Left ventricle myocardium inferior (tissue), 1 donor: ENCODE results near the gene RSRC1. TPM values are rescaled to one million over a fixed set of nuclear protein-coding genes. Genes with fewer than 3 reads are reported as not detected.

ENCODE experiments used
- DNase-seq: peaks from one replicate; pipeline ENCODE4 v3.0.0-alpha.2; 2020
- H3K27ac ChIP-seq: fragments of 200-600 bp; replicated peaks from 2 replicates; pipeline ENCODE4 v1.8.0; 2021
- H3K27me3 ChIP-seq: fragments of 200-600 bp; 2 replicates; pipeline ENCODE4 v1.8.0; 2021; ENCODE audit warnings: low read depth
- H3K36me3 ChIP-seq: fragments of 200-600 bp; 2 replicates; pipeline ENCODE4 v1.8.0; 2021
- H3K4me1 ChIP-seq: fragments of 200-600 bp; 2 replicates; pipeline ENCODE4 v1.8.0; 2021
- H3K4me3 ChIP-seq: fragments of 200-600 bp; 2 replicates; pipeline ENCODE4 v1.8.0; 2021; ENCODE audit warnings: mild to moderate bottlenecking, moderate library complexity
- H3K9me3 ChIP-seq: fragments of 200-600 bp; replicated peaks from 2 replicates; pipeline ENCODE4 v1.8.0; 2021
- CTCF ChIP-seq: fragments of 200-600 bp; IDR thresholded peaks from 2 replicates; pipeline ENCODE4 v1.8.0; 2021; ENCODE audit warnings: antibody characterized with exemption, mild to moderate bottlenecking, borderline replicate concordance
- intact Hi-C: fragments of 100-400 bp; cut with micrococcal nuclease; formaldehyde crosslinking; loops from one replicate; pipeline ENCODE4 v1.11.0; 2022
- total RNA-seq: library from RNA; stranded (reverse); fragmentation: NEBNext Ultra II Directional; extraction: Animal tissue kit (Norgen Biotek cat#: 25700); gene quantifications from one replicate; pipeline ENCODE4 v1.2.1, GENCODE V29; 2021
- donor health status: DM: no; HTN: yes; CAD: no; lungs with severe emphysema.

Gene RSRC1
- total RNA-seq, 1 donor from 2014 or later, result 19.1 TPM

- TF ChIP-seq CTCF, result no peak
- no peaks in the 10 kb centered on the region for H3K27me3 ChIP-seq
- no peak overlapping the region for H3K4me3 ChIP-seq
- H3K4me1 ChIP-seq, result peaks cover 4% of the 10 kb centered on the region
- intact Hi-C loops, result loop anchor here (5.0 kb wide), 1 partner anchor 929 kb away; no protein-coding TSS in a partner anchor
- no peak overlapping the region for H3K27ac ChIP-seq
- DNase-seq, result no peak
- H3K36me3 ChIP-seq, result no peaks in the 10 kb centered on the region
- no peaks in the 10 kb centered on the region for H3K9me3 ChIP-seq
Observed at GRCh38 chr3:158166223-158166622, 56.3 kb downstream of the RSRC1 start.

GRCh38 chr3:158167737-158168557 lies 58.1 kb downstream of the RSRC1 start:
- H3K9me3 ChIP-seq, result no peaks in the 10 kb centered on the region
- no peaks in the 10 kb centered on the region for H3K36me3 ChIP-seq
- intact Hi-C loops, result loop anchor here (5.0 kb wide), 1 partner anchor 931 kb away; no protein-coding TSS in a partner anchor
- H3K4me1 ChIP-seq, result peaks cover 4% of the 10 kb centered on the region
- no peak for DNase-seq
- TF ChIP-seq CTCF, result no peak
- H3K27me3 ChIP-seq, result no peaks in the 10 kb centered on the region
- no peak overlapping the region for H3K27ac ChIP-seq
- no peak overlapping the region for H3K4me3 ChIP-seq

GRCh38 chr3:158169091-158169491 lies 59.2 kb downstream of the RSRC1 start:
- no peak for TF ChIP-seq CTCF
- Histone ChIP-seq H3K27ac (no peak overlapping the region), H3K27me3 (no peaks in the 10 kb centered on the region), H3K4me3 (no peak overlapping the region), H3K9me3 (no peaks in the 10 kb centered on the region), H3K4me1 (peaks cover 4% of the 10 kb centered on the region), H3K36me3 (no peaks in the 10 kb centered on the region)
- no peak for DNase-seq
- intact Hi-C loops, result loop anchor here (5.0 kb wide), 1 partner anchor 932 kb away; no protein-coding TSS in a partner anchor

- H3K4me1 ChIP-seq, result no peaks in the 10 kb centered on the region
- no peaks in the 10 kb centered on the region for H3K27me3 ChIP-seq
- no peak for TF ChIP-seq CTCF
- H3K27ac ChIP-seq, result no peak overlapping the region
- no peaks in the 10 kb centered on the region for H3K36me3 ChIP-seq
- intact Hi-C loops, result no loop called here
- peaks cover under 1% of the 10 kb centered on the region for H3K9me3 ChIP-seq
- DNase-seq, result no peak
- H3K4me3 ChIP-seq, result no peak overlapping the region
Observed at GRCh38 chr3:158181096-158181495, 71.2 kb downstream of the RSRC1 start.

GRCh38 chr3:158185711-158186110 lies 75.8 kb downstream of the RSRC1 start:
- no peaks in the 10 kb centered on the region for H3K36me3 ChIP-seq
- H3K27ac ChIP-seq, result no peak overlapping the region
- DNase-seq, result no peak
- intact Hi-C loops, result no loop called here
- no peaks in the 10 kb centered on the region for H3K4me1 ChIP-seq
- TF ChIP-seq CTCF, result no peak
- no peak overlapping the region for H3K4me3 ChIP-seq
- H3K27me3 ChIP-seq, result no peaks in the 10 kb centered on the region
- H3K9me3 ChIP-seq, result no peaks in the 10 kb centered on the region
